ENCODE data around the gene AMFR. TPM values are rescaled to one million over a fixed set of nuclear protein-coding genes. Genes with fewer than 3 reads are reported as not detected.

Gene AMFR
- total RNA-seq: 10 to 100 TPM; 68.7 to 92.4 TPM

DNA sequence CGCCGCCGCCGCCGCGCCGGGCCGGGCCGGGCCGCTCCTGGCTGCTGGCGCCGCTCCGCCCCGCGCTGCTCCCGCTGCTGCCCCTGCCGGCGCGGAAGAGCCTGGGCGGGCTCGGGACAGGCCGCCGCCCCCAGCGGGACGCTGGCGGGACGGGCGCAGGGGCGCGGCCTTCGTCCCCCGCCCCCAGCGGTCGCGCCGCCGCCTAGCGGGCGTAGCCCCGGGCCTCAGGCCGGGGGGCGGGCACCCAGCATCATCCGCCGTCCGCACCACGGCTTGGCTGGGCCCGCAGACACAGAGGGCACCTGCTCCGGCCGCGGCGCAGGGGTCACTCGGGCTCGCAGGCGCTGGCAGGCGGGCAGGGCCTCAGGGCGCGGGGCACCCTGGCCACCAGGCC, at the start of gene AMFR:
TSS of gene AMFR (minus strand) at position 107 of the 394 bp plus-strand sequence. CDS start 218 bp downstream, outside the sequence.
- intact Hi-C loops (cut with DNase I): no loop called here
- Histone ChIP-seq H3K4me3 (peak within 1 kb of the TSS; percentile 86), H3K27me3 (no peaks in the 10 kb centered on the region), H3K9me3 (no peaks in the 10 kb centered on the region), H3K9ac (ENCODE audit: low read depth in 2 of 2, low read length in 2 of 2) (peak within 1 kb of the TSS; percentile 78 to 95), H3K27ac (peak within 1 kb of the TSS; percentile 72), H3K36me3 (no peaks in the 10 kb centered on the region), H3K4me1 (peaks cover 15% of the 10 kb centered on the region)
- no peak for TF ChIP-seq CTCF (IDR thresholded peaks at IDR 0.05)
- DNase-seq: peak; percentile 51

DNA sequence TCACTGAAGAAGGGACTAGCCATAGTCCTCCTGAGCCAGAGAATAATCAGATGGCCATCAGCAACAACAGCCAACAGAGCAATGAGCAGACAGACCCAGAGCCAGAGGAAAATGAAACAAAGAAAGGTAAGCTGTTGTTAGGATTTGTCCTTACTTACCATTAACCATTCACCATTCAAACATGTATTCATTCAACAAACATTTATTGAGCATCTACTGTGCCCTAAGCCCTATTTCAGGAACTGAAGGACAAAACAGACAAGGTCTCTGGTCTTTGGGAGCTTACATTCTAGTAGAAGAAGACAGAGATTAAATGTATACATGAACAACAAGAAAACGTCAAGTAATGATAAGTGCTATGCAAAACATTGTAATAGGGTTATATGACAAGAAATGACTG, 45.3 kb upstream of the AMFR start:
- Histone ChIP-seq H3K4me3 (no peak overlapping the region), H3K9ac (ENCODE audit: low read depth in 2 of 2, low read length in 2 of 2) (no peak overlapping the region), H3K36me3 (peaks cover 13% of the 10 kb centered on the region), H3K4me1 (no peaks in the 10 kb centered on the region), H3K9me3 (no peaks in the 10 kb centered on the region), H3K27ac (no peak overlapping the region), H3K27me3 (no peaks in the 10 kb centered on the region)
- no peak for DNase-seq
- intact Hi-C loops (cut with DNase I): no loop called here
- TF ChIP-seq CTCF (IDR thresholded peaks at IDR 0.05): no peak

DNA sequence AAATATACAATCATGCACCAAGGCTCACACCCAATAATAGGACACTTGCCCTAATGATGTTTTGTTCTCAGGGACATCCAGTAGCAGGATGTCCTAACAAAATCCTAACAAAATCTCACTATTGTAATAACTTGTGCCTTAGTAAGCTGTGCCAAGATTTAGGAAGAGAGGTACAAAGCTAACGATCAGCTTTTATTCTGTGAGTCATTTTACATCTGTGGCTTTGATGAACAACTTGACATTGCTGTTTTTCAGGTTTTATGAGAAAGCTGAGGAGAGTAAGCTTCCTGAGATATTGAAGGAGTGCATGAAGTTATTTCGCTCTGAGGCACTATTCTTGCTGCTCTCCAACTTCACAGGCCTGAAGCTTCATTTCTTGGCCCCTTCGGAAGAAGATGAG, 44.9 kb upstream of the AMFR start:
- no peaks in the 10 kb centered on the region for H3K27me3 ChIP-seq
- H3K9ac ChIP-seq (ENCODE audit: low read depth in 2 of 2, low read length in 2 of 2): no peak overlapping the region
- no peak for TF ChIP-seq CTCF (IDR thresholded peaks at IDR 0.05)
- H3K36me3 ChIP-seq: peaks cover 13% of the 10 kb centered on the region
- intact Hi-C loops (cut with DNase I): no loop called here
- H3K4me3 ChIP-seq: no peak overlapping the region
- DNase-seq: no peak
- no peaks in the 10 kb centered on the region for H3K4me1 ChIP-seq
- H3K27ac ChIP-seq: no peak overlapping the region
- no peaks in the 10 kb centered on the region for H3K9me3 ChIP-seq

GRCh38 chr16:56469748-56470147, 44.4 kb upstream of the AMFR start:
- H3K36me3 ChIP-seq: peaks cover 13% of the 10 kb centered on the region
- no peak for TF ChIP-seq CTCF (IDR thresholded peaks at IDR 0.05)
- no peak overlapping the region for H3K27ac ChIP-seq

GRCh38 chr16:56468800-56469199, 43.5 kb upstream of the AMFR start:
- H3K4me3 ChIP-seq: no peak overlapping the region
- no peak overlapping the region for H3K9ac ChIP-seq (ENCODE audit: low read depth in 2 of 2, low read length in 2 of 2)
- no peaks in the 10 kb centered on the region for H3K9me3 ChIP-seq
- no peaks in the 10 kb centered on the region for H3K27me3 ChIP-seq
- no peak for DNase-seq
- H3K27ac ChIP-seq: no peak overlapping the region
- TF ChIP-seq CTCF (IDR thresholded peaks at IDR 0.05): no peak
- H3K4me1 ChIP-seq: no peaks in the 10 kb centered on the region
- peaks cover 13% of the 10 kb centered on the region for H3K36me3 ChIP-seq
- intact Hi-C loops (cut with DNase I): no loop called here

More at GRCh38 chr16:56469748-56470147, 44.4 kb upstream of the AMFR start:
- Histone ChIP-seq H3K27me3 (no peaks in the 10 kb centered on the region), H3K4me3 (no peak overlapping the region), H3K4me1 (no peaks in the 10 kb centered on the region), H3K9me3 (no peaks in the 10 kb centered on the region), H3K9ac (ENCODE audit: low read depth in 2 of 2, low read length in 2 of 2) (no peak overlapping the region)
- intact Hi-C loops (cut with DNase I): no loop called here
- no peak for DNase-seq
